Measurements from ENCODE around the gene CEP112. TPM values are rescaled to one million over a fixed set of nuclear protein-coding genes. Genes with fewer than 3 reads are reported as not detected.

Gene CEP112
- total and polyA plus RNA-seq, 2 of the 13 experiments (the other 11 are each of a cell fraction or from before 2014, with no cell fraction given) = 1.2 to 3.4 TPM

DNA sequence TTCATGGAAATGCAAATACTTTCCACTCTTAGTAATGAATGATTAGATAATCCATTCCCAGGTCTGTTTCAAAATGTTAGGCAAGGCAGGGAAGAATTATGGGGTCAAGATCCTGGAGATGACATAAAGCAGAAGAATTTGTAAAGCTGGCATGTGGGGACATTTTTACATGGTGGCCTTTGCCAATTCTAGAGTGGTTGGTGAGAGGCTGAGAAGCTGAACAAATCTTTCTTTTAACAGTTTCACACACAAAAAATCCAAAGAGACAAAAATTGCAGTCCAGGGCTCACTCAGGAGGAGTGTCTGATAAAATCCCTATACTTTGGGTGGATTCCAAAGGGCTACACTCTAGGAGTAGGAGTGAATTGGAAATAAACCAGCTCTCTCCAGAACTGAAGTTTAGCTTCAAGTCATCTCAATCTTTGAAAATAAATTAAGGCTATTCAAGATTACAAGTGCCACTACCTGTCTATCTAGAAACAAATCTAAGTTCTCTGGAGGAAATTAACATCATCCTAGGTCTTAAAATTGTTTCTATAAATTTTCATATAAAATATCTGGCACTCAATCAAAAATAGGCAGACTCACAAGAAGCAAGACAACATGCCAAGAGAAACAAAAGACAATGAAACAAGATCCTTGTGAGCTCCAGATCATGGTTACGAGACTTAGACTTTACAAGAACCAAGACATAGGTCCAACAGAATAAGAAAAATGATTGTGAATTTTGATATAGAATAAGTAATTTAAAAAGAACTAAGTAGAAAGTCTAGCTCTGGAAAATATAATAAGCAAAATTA is 517.5 kb downstream of the CEP112 start:
- no TSS peak for BruUV-seq (replicated peaks)
- in situ Hi-C loops (cut with HindIII; ENCODE audit: extremely low pct_ligation_motif_present, low pct_unique_long_range_greater_than_20kb) = no loop called here
- POLR2A ChIA-PET = no interaction called here

More for the DNA sequence above, 517.5 kb downstream of the CEP112 start:
- H4K20me1 ChIP-seq (ENCODE audit: insufficient read depth, low read length) = no peaks in the 10 kb centered on the region
- TF ChIP-seq ZNF180 (CRISPR knock-in tag; IDR thresholded peaks at IDR 0.05; ENCODE audit: borderline replicate concordance, low read depth) (no peak), CEBPB (IDR thresholded peaks at IDR 0.05; ENCODE audit: borderline replicate concordance, low read depth, low read length) (no peak), ZNF446 (CRISPR knock-in tag; IDR thresholded peaks at IDR 0.05) (no peak), ZFP91 (CRISPR knock-in tag; IDR thresholded peaks at IDR 0.05; ENCODE audit: borderline replicate concordance) (no peak), DNMT1 (CRISPR knock-in tag; IDR thresholded peaks at IDR 0.05) (no peak), RCOR2 (CRISPR knock-in tag; IDR thresholded peaks at IDR 0.05) (no peak)
- TF ChIP-seq, protein P1, sequence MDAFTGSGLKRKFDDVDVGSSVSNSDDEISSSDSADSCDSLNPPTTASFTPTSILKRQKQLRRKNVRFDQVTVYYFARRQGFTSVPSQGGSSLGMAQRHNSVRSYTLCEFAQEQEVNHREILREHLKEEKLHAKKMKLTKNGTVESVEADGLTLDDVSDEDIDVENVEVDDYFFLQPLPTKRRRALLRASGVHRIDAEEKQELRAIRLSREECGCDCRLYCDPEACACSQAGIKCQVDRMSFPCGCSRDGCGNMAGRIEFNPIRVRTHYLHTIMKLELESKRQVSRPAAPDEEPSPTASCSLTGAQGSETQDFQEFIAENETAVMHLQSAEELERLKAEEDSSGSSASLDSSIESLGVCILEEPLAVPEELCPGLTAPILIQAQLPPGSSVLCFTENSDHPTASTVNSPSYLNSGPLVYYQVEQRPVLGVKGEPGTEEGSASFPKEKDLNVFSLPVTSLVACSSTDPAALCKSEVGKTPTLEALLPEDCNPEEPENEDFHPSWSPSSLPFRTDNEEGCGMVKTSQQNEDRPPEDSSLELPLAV (CRISPR knock-in tag; conservative IDR thresholded peaks at IDR 0.05; ENCODE audit: low read depth) = no peak
- TF ChIP-seq, protein P2, sequence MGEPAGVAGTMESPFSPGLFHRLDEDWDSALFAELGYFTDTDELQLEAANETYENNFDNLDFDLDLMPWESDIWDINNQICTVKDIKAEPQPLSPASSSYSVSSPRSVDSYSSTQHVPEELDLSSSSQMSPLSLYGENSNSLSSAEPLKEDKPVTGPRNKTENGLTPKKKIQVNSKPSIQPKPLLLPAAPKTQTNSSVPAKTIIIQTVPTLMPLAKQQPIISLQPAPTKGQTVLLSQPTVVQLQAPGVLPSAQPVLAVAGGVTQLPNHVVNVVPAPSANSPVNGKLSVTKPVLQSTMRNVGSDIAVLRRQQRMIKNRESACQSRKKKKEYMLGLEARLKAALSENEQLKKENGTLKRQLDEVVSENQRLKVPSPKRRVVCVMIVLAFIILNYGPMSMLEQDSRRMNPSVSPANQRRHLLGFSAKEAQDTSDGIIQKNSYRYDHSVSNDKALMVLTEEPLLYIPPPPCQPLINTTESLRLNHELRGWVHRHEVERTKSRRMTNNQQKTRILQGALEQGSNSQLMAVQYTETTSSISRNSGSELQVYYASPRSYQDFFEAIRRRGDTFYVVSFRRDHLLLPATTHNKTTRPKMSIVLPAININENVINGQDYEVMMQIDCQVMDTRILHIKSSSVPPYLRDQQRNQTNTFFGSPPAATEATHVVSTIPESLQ (CRISPR knock-in tag; conservative IDR thresholded peaks at IDR 0.05) = no peak
- H2AFZ ChIP-seq (ENCODE audit: low read length) = no peak overlapping the region
- no peaks in the 10 kb centered on the region for H3K79me2 ChIP-seq (ENCODE audit: insufficient read depth, low read length)
- no peaks in the 10 kb centered on the region for H3K27me3 ChIP-seq (ENCODE audit: control insufficient read depth in 1 of 2, insufficient read depth in 2 of 2, low read length in 2 of 2)
- CTCF ChIA-PET (ENCODE audit: low intra/inter-chr PET ratio, low total read pairs) = no interaction called here
- WGBS (ENCODE audit: low lambda C conversion rate) = 96% methylated on average over 1 of the region's 1 CpG
- H3K27ac ChIP-seq (ENCODE audit: extremely low read length, insufficient read depth, low read length) = no peak overlapping the region
- H3K4me2 ChIP-seq (ENCODE audit: low read depth, low read length) = no peak overlapping the region
- no peak overlapping the region for H3K4me3 ChIP-seq (replicated peaks in 1 of 3; ENCODE audit: insufficient read depth in 1 of 3, low read depth in 2 of 3, low read length in 3 of 3)
- H3K9ac ChIP-seq (ENCODE audit: insufficient read depth, low read depth, low read length) = no peak overlapping the region
- ATAC-seq (no peak), DNase-seq (ENCODE audit: low spot score) (no peak), FAIRE-seq (no peak)
- peaks cover 24% of the 10 kb centered on the region for H3K4me1 ChIP-seq (ENCODE audit: insufficient read depth, low read length)
- H3K9me3 ChIP-seq (ENCODE audit: low read length) = no peaks in the 10 kb centered on the region
- intact Hi-C loops (cut with micrococcal nuclease; ENCODE audit: unreplicated experiment) = loop anchor here (5.0 kb wide), 1 partner anchor 47 kb away; no protein-coding TSS in a partner anchor
- H3K36me3 ChIP-seq (replicated peaks in 1 of 2; ENCODE audit: control insufficient read depth in 1 of 2, insufficient read depth in 2 of 2, low read length in 2 of 2) = no peaks in the 10 kb centered on the region

Data from HepG2 (cell line).